GM18505 (cell line): Measurements from ENCODE around the gene PTPN13.

Source experiments
- ATAC-seq: cut with Tn5 transposase; IDR thresholded peaks from one replicate; pipeline ENCODE4 v1.9.1; 2021; ENCODE audit not compliant: unreplicated experiment
- POLR2A ChIP-seq: IDR thresholded peaks from 4 replicates; pipeline ENCODE4 v1.6.1; 2011; ENCODE audit warnings: borderline replicate concordance; ENCODE audit not compliant: insufficient read depth, insufficient read length; ENCODE audit errors: extremely low read depth

PTPN13 gene

DNA sequence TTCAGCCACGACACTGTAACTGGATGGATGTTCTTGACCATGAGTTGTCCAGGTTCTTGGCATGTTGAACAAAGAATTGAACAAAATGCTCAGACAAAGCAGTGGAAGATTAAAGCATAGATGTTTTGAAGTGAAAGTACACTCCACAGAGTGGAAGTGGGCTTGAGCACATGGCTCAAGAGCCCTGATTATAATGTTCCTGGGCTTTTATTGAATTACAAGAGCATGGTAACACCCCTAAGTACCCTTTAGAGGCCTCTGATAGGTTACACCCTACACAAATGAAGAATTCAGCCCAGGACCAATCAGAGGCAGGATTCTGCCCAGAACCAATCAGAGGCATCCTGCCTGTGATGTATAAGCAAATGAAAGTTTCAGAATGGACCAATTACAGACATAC, 221.5 kb downstream of the PTPN13 start:
- ATAC-seq, result no peak
- no peak for TF ChIP-seq POLR2A

DNA sequence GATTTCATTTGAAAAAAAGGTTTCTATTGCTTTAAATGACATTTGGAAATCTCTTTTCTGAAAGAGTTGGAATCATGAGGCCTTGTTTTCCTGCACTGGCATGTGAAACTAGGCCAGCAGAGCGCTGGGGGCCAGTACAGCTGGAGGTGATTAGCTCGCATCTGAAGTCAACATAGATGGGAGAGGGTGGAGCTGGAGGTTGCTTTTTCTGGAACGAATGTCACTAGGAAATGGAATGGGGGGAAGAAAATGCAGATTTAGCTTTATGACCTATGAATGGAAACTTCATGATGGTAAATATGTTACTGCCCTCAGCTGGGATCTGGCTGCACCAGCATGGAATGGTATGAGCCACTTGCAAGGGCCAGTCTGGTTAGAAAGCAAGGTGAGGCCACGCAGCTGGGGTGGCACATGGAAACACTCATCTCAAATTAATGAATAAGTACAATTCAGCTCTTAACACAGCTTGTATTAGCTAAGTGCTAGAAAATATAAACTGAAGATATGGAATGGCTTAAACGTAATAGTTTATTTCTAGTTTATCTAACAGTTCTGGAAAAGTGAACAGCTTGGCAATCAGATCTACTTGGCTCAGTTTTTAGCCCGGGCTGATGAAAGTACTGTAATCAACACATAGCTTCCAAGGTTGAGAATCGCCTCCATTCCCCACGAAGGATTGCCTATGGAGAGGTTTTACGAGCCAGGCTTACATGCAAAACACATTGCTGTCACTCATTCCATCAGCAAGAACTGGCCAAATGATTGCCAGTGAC, 222.6 kb downstream of the PTPN13 start:
- no peak for TF ChIP-seq POLR2A
- ATAC-seq, result no peak

DNA sequence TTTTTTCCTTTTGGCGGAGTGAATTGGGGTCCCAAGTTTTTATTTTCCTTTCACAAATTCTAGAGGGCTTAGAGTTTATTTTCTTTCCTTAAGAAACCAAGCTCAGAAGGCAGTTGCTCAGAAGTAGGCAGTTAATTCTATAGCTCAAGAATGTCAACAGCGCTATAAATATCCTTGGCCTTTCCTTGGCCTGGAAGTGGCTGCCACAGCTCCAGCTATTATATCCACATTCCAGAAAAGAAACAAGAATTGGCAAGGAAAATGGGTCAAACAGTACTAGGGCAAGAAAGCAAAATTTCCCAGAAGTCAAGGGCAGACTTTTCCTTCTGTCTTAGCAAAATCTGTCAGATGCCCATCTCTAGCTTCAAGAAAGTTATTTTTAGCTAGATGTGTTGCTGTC, 224.1 kb downstream of the PTPN13 start:
- no peak for TF ChIP-seq POLR2A
- no peak for ATAC-seq

DNA sequence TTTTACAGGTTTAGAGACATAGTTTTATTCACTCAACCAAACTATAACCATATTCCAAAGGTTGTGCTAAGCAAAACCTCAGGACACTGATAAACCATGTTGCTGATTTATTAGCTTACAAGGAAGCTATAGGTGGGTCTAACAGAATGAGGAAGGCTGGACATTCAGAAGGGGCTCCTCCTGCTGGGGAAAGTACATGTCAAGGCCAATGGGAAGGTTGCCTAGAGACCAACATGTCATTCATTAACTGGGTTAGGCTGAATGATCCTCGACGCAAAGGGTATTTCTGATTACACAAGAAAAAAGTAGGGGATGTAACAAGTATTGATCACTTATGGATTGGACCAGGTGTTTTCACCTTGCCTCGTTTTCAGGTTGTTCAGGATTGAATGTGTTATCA, 224.7 kb downstream of the PTPN13 start:
- no peak for ATAC-seq
- no peak for TF ChIP-seq POLR2A

DNA sequence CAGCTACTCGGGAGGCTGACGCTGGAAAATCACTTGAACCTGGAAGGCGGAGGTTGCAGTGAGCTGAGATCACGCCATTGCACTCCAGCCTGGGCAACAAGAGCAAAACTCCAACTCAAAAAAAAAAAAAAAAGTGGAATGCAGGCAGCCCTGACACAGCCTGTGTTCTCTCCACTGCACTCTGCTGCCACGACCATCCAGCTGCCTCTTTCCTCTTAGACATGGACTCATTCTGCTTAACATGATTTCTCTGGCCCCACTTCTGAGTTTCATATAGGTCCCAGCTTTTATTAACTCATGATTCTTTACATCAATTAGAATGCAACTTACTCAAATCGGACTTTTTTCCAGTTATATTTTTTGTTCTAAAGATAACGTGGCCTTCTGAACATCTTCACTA, 225.4 kb downstream of the PTPN13 start:
- TF ChIP-seq POLR2A, result no peak

DNA sequence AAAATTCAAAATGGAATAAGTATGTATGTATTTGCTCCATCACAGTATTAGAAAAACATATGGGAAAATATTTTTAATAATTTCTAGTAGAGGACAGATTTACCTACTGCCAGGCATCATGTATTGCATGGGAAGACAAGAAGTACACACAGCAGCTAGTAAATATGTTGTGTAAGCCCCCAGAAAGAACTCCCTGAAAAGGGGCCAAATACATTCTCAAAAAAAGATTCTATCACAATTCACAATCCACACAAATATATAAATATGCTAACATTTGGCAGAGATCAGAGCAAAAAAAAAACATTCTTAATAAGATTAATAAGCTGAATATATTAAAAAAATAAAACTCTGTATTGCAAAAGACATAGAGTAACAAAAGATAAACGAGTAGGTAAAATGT, 227.0 kb downstream of the PTPN13 start:
- TF ChIP-seq POLR2A, result no peak
- no peak for ATAC-seq

More for the DNA sequence above, 225.4 kb downstream of the PTPN13 start:
- no peak for ATAC-seq

DNA sequence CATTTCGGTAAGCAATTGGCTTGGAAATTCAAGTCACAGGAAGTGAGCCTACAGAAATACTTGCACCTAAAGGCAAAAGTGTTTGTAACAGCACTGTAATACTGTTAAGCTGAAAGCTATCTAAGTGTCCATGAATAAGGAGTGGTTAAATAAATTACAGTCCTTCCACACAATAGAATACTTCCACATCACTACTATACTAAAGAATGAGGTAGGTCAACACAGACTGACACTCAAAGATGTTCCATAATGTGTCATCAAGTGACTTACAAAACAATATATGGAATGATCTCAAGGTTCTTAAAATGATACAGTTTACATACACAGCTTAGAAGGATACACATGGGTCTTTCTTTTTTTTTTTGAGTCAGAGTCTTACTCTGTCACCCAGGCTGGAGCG, 228.0 kb downstream of the PTPN13 start:
- no peak for TF ChIP-seq POLR2A
- ATAC-seq, result no peak

DNA sequence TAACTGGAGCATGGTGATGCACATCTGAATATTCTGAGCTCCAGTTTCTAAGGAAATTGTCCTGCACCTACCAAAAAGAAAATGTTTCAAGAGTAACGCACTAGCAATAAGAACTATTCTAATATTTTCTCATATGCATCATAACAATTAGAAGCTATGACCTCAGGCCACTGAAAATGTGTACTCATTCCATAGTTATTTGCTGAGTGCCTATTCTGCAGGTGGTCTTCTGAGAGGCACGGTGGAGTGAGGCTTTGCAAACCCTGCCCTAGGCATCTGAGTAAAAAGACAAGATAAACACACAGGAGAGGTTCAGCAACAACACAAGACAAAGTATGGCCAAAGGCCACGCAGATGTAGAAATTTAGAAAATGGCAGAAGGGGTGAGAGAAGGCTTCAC, 231.4 kb downstream of the PTPN13 start:
- no peak for TF ChIP-seq POLR2A
- no peak for ATAC-seq

DNA sequence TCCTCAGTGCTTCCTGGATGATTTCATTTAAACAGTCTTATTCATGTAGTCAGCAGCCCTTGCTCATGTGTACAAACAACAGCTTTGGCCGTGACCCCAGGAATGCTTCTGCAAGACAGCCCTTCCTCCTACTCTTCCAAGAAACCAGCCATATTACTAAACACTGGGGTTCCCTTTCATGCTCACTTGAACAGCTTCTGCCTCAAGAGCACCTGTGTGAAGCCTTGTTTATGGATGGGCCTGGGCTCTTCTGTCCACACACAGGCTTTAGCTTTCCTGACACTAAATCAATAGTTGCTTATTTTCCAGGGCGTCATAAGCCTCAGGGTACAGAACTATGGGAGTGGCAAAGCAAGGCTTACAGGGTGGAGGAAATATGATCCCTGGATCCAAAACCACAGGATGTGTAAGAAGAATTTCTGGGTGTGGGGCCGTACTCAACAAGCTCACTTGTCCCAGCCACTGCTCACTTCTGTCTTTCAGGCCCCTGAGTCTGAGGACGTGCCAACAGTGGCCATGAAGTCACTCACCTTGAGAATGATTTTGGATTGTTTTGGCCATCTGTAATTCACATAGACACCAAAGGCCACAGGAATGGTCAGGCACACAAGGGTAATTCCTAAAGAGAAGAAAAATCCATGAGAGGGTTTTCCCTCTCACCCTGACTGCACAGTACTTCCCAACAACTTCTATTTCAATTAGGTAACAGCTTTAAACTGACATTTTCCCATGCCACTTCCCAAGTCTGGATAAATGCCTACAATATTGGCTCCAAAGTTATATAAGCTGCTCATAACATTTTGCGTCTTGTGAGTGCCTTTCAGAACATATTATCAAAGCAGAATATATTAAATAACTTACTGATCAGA, 237.4 kb downstream of the PTPN13 start:
- no peak for ATAC-seq
- TF ChIP-seq POLR2A, result no peak

DNA sequence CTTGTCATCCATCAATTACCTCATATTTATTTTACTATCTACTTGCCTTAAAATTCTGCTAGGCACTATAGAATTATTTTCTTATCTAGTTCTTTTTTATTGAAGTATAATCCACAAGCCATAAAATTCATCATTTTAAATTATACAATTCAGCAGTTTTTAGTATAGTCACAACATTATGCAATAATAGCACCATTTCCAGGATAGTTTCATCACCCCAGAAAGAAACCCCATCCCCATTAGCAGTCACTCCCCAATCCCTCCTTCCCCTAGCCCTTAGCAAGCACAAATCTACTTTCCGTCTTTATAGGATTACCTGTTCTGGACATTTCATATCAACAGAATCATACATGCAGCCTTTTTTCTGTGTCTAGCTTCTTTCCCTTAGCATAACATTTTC, 239.5 kb downstream of the PTPN13 start:
- no peak for ATAC-seq
- TF ChIP-seq POLR2A, result no peak

DNA sequence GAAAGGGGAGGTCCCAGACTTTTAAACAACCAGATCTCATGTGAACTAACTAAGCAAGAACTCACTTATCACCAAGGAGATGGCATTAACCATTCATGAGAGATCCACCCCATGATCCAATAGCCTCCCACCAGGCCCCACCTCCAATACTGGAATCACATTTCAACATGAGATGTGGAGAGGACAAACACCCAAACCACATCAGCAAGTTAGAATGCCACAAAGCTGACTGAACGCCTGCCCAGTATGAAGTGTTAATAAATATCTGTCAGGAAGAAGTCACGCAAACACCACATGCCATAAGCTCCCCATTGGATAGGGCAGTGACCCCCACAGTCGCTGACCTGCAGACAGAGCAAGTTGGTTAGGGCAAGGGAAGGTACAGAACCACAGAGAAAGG, 240.8 kb downstream of the PTPN13 start:
- ATAC-seq, result no peak
- TF ChIP-seq POLR2A, result no peak

DNA sequence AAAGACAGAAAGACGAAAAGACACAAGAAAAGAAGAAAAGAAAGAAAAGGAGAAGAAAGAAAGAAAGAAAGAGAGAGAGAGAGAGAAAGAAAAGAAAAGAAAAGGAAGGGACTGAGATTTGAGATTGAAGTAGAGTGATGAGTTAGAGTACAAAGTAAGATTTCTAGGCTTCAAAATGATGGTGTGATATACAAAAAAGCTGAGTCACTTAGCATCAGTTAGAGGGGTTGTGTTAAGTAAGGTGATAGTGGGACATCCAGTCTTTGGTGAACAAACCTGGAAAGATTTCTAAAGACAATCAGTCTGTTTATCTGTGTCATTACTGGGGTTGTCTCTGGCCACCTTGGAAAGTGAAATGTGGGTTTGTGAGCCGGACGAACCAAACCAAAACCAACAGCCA, 241.6 kb downstream of the PTPN13 start:
- ATAC-seq, result no peak
- no peak for TF ChIP-seq POLR2A

DNA sequence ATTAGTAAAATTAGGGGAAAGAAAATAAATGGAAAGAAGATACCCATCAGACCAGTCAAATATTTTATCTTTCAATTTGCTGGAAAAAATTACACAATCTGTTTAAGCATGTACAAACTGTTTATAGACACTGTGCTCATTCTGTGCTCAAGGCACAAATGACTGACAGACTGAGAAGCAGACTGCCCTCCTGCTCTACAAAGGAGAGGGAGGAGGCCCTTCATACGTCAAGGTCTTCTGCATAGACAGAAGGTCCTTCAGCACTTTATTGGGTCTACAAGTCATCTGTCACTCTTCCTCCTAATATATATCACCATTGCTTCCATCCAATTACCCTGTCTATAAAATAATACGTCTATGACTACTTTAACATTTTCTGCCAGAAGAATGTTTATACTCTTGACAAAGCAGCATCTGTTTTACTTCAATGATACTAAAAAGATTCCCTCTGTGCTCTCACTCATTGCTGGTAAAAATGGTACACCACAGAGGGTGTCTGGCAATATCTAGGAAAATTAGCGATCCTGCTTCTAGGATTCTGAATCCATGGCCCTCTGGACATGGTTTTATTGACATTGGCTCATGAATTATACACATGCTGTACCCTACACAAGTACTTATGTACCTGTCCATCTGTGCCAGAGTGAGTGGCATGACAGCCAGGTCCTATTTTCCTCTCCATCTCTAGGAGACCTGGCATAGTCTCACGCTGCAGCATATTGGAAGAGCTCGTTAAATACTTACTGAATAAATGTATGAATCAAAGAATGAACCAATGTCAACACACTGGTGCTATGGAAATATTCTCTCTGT, 243.8 kb downstream of the PTPN13 start:
- ATAC-seq, result no peak

More for the DNA sequence above, 243.8 kb downstream of the PTPN13 start:
- TF ChIP-seq POLR2A, result no peak
